ENCODE measurements around the gene CEP135.
"Not testable (repeated sequence)": the region's sequence is repeated elsewhere in the genome, so short reads cannot be mapped to it uniquely, and the experiment has no call there.

The CEP135 gene

DNA sequence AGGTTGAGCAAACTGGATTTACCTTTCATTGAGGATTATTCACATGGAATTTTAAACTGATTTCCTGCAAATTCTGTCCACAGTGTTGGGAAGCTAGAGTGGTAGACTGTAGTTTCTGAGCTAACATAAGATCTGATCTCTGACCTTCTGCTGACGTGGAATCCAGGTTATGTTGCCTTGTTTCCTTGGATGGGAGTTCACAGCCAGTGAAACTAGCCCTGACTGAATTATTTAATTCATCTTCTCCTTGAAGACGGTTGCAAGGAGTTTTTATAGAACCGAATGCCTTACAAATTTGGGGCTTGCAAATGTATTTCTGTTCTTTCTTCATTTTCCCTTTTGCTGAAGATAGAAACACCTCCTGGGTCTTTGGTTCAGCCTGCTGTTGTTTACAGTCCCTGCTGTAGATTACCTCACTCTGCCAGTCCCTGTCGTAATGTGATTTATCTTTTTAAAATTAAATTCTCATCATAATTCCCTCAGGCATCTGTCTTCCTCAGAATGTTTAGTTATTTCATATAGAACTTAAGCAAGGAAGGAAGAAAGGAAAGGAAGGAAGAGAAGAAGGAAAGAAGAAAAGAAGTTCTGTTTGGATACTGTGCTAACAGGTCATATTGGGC is 113.9 kb downstream of the CEP135 start:
- in situ Hi-C loops (cut with MboI; ENCODE audit: low sequenced_read_pairs) = no loop called here

DNA sequence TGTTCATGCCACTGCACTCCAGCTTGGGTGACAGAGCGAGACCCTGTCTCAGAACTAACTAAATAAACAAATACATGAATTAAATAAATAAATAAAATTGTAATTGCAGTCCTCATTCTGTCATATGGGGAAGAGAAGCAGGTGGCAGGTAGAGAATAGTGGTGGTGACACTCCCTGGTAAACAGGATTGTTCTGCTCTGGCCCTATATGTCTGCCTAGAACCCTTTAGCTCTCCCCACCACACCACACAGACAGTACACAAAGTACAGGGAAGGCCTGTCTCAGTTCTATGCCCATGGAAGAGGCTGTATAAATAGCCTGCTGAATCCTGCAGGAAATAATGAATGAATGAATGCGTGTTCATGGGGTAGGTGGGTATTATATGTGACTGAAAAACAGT is 117.7 kb downstream of the CEP135 start:
- in situ Hi-C loops (cut with MboI; ENCODE audit: low sequenced_read_pairs) = no loop called here

DNA sequence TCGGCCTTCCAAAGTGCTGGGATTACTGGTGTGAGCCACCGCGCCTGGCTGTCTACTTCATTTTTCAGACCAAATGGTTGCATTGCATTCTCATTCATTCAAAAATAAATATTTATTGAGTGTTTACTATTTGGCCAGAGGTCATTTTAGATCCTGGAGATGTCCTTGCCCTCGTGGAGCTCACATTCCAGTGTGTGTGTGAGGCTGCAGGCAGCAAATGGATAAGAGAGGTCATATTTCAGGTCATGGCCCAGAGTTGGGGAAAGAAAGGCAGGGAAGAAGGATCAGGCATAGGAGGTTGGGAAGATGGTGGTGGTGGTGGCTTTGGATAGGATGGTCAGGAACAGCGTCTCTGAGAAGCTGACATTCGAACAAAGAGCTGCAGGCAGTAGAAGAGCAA is 119.1 kb downstream of the CEP135 start:
- in situ Hi-C loops (cut with MboI; ENCODE audit: low sequenced_read_pairs) = no loop called here

DNA sequence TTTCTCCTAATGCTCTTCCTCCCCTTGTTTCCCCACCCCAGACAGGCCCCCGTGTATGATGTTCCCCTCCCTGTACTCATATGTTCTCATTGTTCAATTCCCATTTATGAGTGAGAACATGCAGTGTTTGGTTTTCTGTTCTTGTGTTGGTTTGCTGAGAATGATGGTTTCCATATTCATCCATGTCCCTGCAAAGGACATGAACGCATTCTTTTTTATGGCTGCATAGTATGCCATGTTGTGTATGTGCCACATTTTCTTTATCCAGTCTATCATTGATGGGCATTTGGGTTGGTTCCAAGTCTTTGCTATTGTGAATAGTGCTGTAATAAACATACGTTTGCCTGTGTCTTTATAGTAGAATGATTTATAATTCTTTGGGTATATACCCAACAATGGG is 124.0 kb downstream of the CEP135 start:
- in situ Hi-C loops (cut with MboI; ENCODE audit: low sequenced_read_pairs) = not testable (repeated sequence)

DNA sequence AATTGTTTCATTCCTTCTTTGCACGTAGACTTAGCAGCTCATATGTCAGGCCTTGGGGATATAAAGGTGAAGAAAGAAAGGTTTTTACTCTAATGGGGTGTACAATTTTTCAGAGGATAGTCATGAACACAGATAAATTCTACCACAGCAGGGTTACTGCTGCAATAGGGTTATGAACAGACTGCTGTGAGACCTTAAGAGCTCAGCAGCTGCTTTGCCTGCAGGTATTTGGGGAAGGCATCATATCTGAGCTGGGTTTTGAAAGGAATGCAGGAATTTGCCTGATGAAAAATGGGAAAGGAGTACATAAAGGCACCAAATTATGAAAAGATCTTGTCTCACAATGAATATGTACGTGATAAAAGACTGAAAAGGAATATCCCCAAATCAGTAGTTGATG is 128.9 kb downstream of the CEP135 start:
- in situ Hi-C loops (cut with MboI; ENCODE audit: low sequenced_read_pairs) = no loop called here

DNA sequence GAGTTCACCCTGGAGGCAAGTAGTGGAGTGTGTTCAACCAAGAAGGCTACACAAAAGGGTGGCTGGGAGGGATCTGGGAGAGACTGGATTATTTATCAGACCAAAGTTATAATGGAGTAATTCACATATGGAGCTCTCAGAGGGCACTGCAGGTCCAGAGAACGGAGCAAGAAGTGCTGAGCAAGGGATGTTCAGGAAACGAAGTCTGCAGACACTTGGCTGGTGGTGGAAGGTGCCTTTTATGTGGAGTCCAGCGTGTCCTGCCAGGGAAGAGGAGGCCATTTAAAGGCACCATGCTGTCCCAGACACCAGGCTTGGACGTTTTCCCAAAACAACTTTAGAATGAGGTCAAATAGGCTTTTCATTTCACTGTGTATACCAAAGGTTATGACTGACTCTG is 130.1 kb downstream of the CEP135 start:
- in situ Hi-C loops (cut with MboI; ENCODE audit: low sequenced_read_pairs) = no loop called here

DNA sequence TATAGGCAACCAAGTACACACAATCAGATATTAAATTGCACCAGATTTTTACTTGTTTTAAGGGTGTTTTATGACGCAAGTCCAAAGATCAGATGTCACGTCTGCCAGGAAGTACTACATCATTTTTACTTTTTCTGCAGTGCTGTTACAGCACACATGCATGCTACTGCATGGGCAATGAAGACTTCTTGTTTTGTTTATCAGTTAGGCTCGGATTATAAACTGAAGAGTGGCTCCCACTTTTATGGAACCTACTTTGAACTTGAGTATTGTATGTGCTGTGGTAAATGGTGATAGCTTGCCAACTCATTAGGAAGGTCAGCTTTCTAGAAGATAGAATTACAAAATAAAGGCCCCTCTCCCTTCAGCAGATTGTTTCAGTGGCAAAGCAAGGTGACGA is 131.6 kb downstream of the CEP135 start:
- in situ Hi-C loops (cut with MboI; ENCODE audit: low sequenced_read_pairs) = no loop called here

DNA sequence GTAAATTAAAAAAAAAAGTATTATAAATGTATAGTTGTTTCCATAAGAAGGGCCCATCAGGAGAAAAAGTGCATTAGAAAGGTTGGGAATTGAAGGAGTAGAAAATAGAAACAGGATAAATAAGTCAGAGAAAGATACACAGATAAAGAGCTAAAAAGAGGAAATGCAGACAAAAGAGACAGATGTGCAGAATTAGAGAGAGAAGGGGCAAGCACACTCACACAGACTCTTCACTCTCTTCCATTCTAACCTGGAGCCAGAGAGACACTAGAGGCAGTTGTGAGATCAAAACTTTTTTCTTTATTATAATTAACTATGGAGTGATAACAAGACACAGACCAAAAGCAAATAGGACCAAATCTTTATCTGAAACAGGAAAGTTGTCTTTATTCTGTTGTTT is 134.1 kb downstream of the CEP135 start:
- in situ Hi-C loops (cut with MboI; ENCODE audit: low sequenced_read_pairs) = no loop called here

All from HL-60/S4 treated with retinoic acid at 250 ng/mL for 4 days and 3 days (cell line).